Measurements from ENCODE around the gene NAP1L1.

DNA sequence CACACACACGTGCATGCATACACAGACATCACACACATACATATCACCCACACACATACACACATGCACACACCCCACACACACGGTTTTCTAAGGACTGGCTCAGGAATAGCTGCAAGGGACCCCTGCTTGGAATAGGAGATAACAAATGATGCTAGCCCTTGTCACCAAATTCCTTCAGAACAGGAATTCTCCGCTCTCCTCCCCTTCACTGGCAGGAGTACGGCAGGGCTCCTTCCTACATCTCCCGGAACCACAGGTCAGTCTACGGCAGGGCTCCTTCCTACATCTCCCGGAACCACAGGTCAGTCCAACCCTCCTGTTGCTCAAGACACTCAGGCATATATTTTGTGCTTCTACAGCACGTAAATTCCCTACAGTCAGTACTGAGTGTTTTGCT is 76.8 kb downstream of the NAP1L1 start:
- TF ChIP-seq GATA2 (IDR thresholded peaks at IDR 0.05; ENCODE audit: low read depth, low read length) (no peak), GATA3 (IDR thresholded peaks at IDR 0.05; ENCODE audit: low read depth, low read length) (no peak)
